Gastrocnemius medialis (tissue), 4 donors: Measurements from ENCODE around the gene MEOX1. TPM values are rescaled to one million over a fixed set of nuclear protein-coding genes. Genes with fewer than 3 reads are reported as not detected.

Experiments
- ATAC-seq, 2 donors: fragments of 150-250 bp; one replicate each; pipeline ENCODE4 v1.9.1; 2016
- DNase-seq, 2 donors: peaks; one replicate each; pipeline ENCODE4 v3.0.0-alpha.2; 2019
- H3K27ac ChIP-seq, 4 donors: fragments of 200-600 bp; sonication (generic); 1 replicate in 1 of 4; 2 replicates in 3 of 4; pipeline ENCODE4 v1.5.1; 2016 to 2018; ENCODE audit warnings: mild to moderate bottlenecking in 2 of 4, moderate library complexity in 1 of 4
- H3K27me3 ChIP-seq, 3 donors: fragments of 200-600 bp; sonication (generic) in 2 of 3; 1 replicate in 1 of 3; 2 replicates in 2 of 3; pipeline versions ENCODE4 v1.5.1 to v1.6.0; 2016 to 2019; ENCODE audit warnings: mild to moderate bottlenecking in 1 of 3, moderate library complexity in 1 of 3
- H3K36me3 ChIP-seq, 2 donors: fragments of 200-600 bp; sonication (generic) in 1 of 2; one replicate each; pipeline ENCODE4 v1.5.1; 2017 to 2018
- H3K4me1 ChIP-seq, 2 donors: fragments of 200-600 bp; sonication (generic) in 1 of 2; one replicate each; pipeline ENCODE4 v1.5.1; 2016 to 2017; ENCODE audit warnings: mild to moderate bottlenecking in 2 of 2
- H3K4me3 ChIP-seq, 4 donors: fragments of 200-600 bp; sonication (generic) in 3 of 4; 1 replicate in 1 of 4; 2 replicates in 3 of 4; pipeline ENCODE4 v1.5.1; 2016 to 2019; ENCODE audit warnings: mild to moderate bottlenecking in 2 of 4
- H3K9me3 ChIP-seq, 3 donors: fragments of 200-600 bp; sonication (generic) in 2 of 3; 1 replicate in 1 of 3; 2 replicates in 2 of 3; pipeline ENCODE4 v1.5.1; 2016 to 2019
- POLR2A ChIP-seq, 2 donors: fragments of 450-650 bp; IDR thresholded peaks; one replicate each; pipeline ENCODE4 v1.6.1; 2017; ENCODE audit warnings: antibody characterized with exemption in 2 of 2, mild to moderate bottlenecking in 2 of 2, moderate library complexity in 2 of 2
- in situ Hi-C, 4 donors: fragments of 200-750 bp; cut with MboI; loops; one replicate each; pipeline versions ENCODE4 v1.15.0 to v1.8.0; 2017; ENCODE audit warnings: low sequenced_read_pairs in 4 of 4
- intact Hi-C: fragments of 100-400 bp; cut with DNase I; formaldehyde crosslinking; loops from one replicate; pipeline ENCODE4 v1.15.1; 2023; ENCODE audit warnings: low total_unique reads
- total RNA-seq, 4 donors: library from RNA; depleted of rRNA; stranded (reverse); fragments of >200 nt; gene quantifications; one replicate each; pipeline versions ENCODE4 v1.1.0 to v1.2.3, GENCODE V29; 2016
- TF ChIP-seq, protein P1 (sequence below), 5 experiments: fragments of 450-650 bp in 3 of 5; fragments of 200-600 bp in 2 of 5; sonication (generic) in 2 of 5; IDR thresholded peaks in 4 of 5; conservative IDR thresholded peaks in 1 of 5; 1 replicate in 4 of 5; 2 replicates in 1 of 5; pipeline ENCODE4 v1.5.1; 2016 to 2019; ENCODE audit warnings: antibody characterized with exemption in 5 of 5, mild to moderate bottlenecking in 3 of 5, moderate library complexity in 3 of 5

MEOX1 gene
- total RNA-seq, 4 donors from 2014 or later: 4.0 to 12.2 (median 8.8) TPM

DNA sequence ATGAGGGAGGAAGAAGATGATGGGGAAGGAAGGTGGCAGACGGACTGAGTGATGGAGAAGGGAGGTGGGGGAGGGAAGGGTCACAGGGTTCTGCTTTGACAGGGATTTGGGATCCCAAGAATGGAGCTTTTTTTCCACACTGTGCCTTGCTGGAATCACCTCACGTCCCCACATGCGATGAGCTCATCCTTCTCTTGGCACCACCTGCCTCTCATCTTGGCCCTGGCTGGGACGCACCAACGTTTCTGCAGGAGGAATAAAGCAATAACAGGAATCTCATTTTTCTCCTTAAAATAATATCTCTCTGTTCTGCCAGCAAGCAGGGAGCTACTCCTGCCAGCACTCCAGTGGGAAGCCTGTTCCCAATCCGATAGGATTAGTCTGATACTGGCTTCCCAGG is 47.8 kb downstream of the MEOX1 start:
- no peaks in the 10 kb centered on the region for H3K36me3 ChIP-seq
- no peaks in the 10 kb centered on the region for H3K27me3 ChIP-seq

GRCh38 chr17:43612515-43612914 is 49.2 kb downstream of the MEOX1 start:
- Histone ChIP-seq H3K4me1 (no peaks in the 10 kb centered on the region), H3K9me3 (no peaks in the 10 kb centered on the region), H3K27ac (no peak overlapping the region), H3K36me3 (no peaks in the 10 kb centered on the region), H3K27me3 (no peaks in the 10 kb centered on the region), H3K4me3 (no peak overlapping the region)
- in situ Hi-C loops: no loop called here
- no peak for TF ChIP-seq POLR2A (IDR thresholded peaks at IDR 0.05)
- TF ChIP-seq, protein P1, sequence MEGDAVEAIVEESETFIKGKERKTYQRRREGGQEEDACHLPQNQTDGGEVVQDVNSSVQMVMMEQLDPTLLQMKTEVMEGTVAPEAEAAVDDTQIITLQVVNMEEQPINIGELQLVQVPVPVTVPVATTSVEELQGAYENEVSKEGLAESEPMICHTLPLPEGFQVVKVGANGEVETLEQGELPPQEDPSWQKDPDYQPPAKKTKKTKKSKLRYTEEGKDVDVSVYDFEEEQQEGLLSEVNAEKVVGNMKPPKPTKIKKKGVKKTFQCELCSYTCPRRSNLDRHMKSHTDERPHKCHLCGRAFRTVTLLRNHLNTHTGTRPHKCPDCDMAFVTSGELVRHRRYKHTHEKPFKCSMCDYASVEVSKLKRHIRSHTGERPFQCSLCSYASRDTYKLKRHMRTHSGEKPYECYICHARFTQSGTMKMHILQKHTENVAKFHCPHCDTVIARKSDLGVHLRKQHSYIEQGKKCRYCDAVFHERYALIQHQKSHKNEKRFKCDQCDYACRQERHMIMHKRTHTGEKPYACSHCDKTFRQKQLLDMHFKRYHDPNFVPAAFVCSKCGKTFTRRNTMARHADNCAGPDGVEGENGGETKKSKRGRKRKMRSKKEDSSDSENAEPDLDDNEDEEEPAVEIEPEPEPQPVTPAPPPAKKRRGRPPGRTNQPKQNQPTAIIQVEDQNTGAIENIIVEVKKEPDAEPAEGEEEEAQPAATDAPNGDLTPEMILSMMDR (IDR thresholded peaks at IDR 0.05 in 4 of 5, conservative IDR thresholded peaks at IDR 0.05 in 1 of 5): no peak
- no peak for ATAC-seq
- intact Hi-C loops: no loop called here
- no peak for DNase-seq

More for the DNA sequence above, 47.8 kb downstream of the MEOX1 start:
- DNase-seq: no peak
- TF ChIP-seq, protein P1 (IDR thresholded peaks at IDR 0.05 in 4 of 5, conservative IDR thresholded peaks at IDR 0.05 in 1 of 5): no peak
- TF ChIP-seq POLR2A (IDR thresholded peaks at IDR 0.05): no peak
- Histone ChIP-seq H3K4me1 (no peaks in the 10 kb centered on the region), H3K4me3 (no peak overlapping the region), H3K27ac (no peak overlapping the region), H3K9me3 (no peaks in the 10 kb centered on the region)
- in situ Hi-C loops: no loop called here
- intact Hi-C loops: no loop called here
- no peak for ATAC-seq

- Histone ChIP-seq H3K4me1 (no peaks in the 10 kb centered on the region), H3K27me3 (no peaks in the 10 kb centered on the region), H3K36me3 (no peaks in the 10 kb centered on the region), H3K9me3 (no peaks in the 10 kb centered on the region), H3K4me3 (no peak overlapping the region), H3K27ac (no peak overlapping the region)
- ATAC-seq (no peak), DNase-seq (no peak)
- TF ChIP-seq POLR2A (IDR thresholded peaks at IDR 0.05): no peak
- TF ChIP-seq, protein P1 (IDR thresholded peaks at IDR 0.05 in 4 of 5, conservative IDR thresholded peaks at IDR 0.05 in 1 of 5): no peak
- in situ Hi-C loops: no loop called here
- intact Hi-C loops: no loop called here
Measured at GRCh38 chr17:43611230-43611969, 50.3 kb downstream of the MEOX1 start.

- no peak overlapping the region for H3K27ac ChIP-seq
Measured at GRCh38 chr17:43609613-43610385, 51.9 kb downstream of the MEOX1 start.

More at GRCh38 chr17:43609613-43610385, 51.9 kb downstream of the MEOX1 start:
- in situ Hi-C loops: no loop called here
- no peaks in the 10 kb centered on the region for H3K4me1 ChIP-seq
- DNase-seq: no peak
- intact Hi-C loops: no loop called here
- H3K9me3 ChIP-seq: no peaks in the 10 kb centered on the region
- H3K4me3 ChIP-seq: no peak overlapping the region
- ATAC-seq: no peak
- H3K27me3 ChIP-seq: no peaks in the 10 kb centered on the region
- H3K36me3 ChIP-seq: no peaks in the 10 kb centered on the region
- TF ChIP-seq POLR2A (IDR thresholded peaks at IDR 0.05): no peak
- TF ChIP-seq, protein P1 (IDR thresholded peaks at IDR 0.05 in 4 of 5, conservative IDR thresholded peaks at IDR 0.05 in 1 of 5): no peak
